Measurements from ENCODE around the gene MEIS1.

The MEIS1 gene

GRCh38 chr2:66567729-66568128, 132.8 kb downstream of the MEIS1 start:
- DNase-seq (ENCODE audit: low read depth): no peak

- no peak for DNase-seq (ENCODE audit: low read depth)
Observed at GRCh38 chr2:66568650-66569300, 133.8 kb downstream of the MEIS1 start.

- no peak for DNase-seq (ENCODE audit: low read depth)
Observed at GRCh38 chr2:66569321-66569851, 134.5 kb downstream of the MEIS1 start.

- DNase-seq (ENCODE audit: low read depth): no peak
Observed at GRCh38 chr2:66569974-66570373, 135.0 kb downstream of the MEIS1 start.

GRCh38 chr2:66570471-66570870, 135.5 kb downstream of the MEIS1 start:
- no peak for DNase-seq (ENCODE audit: low read depth)

GRCh38 chr2:66571918-66572317, 137.0 kb downstream of the MEIS1 start:
- DNase-seq (ENCODE audit: low read depth): no peak

- DNase-seq (ENCODE audit: low read depth): no peak
Observed at GRCh38 chr2:66572391-66572790, 137.5 kb downstream of the MEIS1 start.

GRCh38 chr2:66573416-66573815, 138.5 kb downstream of the MEIS1 start:
- no peak for DNase-seq (ENCODE audit: low read depth)

- no peak for DNase-seq (ENCODE audit: low read depth)
Observed at GRCh38 chr2:66573821-66574233, 138.9 kb downstream of the MEIS1 start.

- DNase-seq (ENCODE audit: low read depth): no peak
Observed at GRCh38 chr2:66574701-66575624, 140.0 kb downstream of the MEIS1 start.

GRCh38 chr2:66575625-66576310, 140.8 kb downstream of the MEIS1 start:
- DNase-seq (ENCODE audit: low read depth): no peak

- no peak for DNase-seq (ENCODE audit: low read depth)
Observed at GRCh38 chr2:66576311-66576560, 141.3 kb downstream of the MEIS1 start.

- DNase-seq (ENCODE audit: low read depth): no peak
Observed at GRCh38 chr2:66576561-66577320, 141.8 kb downstream of the MEIS1 start.

GRCh38 chr2:66577321-66578053, 142.6 kb downstream of the MEIS1 start:
- no peak for DNase-seq (ENCODE audit: low read depth)

GRCh38 chr2:66578054-66578686, 143.2 kb downstream of the MEIS1 start:
- no peak for DNase-seq (ENCODE audit: low read depth)

- no peak for DNase-seq (ENCODE audit: low read depth)
Observed at GRCh38 chr2:66578687-66579106, 143.8 kb downstream of the MEIS1 start.

GRCh38 chr2:66579186-66580126, 144.5 kb downstream of the MEIS1 start:
- no peak for DNase-seq (ENCODE audit: low read depth)

GRCh38 chr2:66580166-66581049, 145.5 kb downstream of the MEIS1 start:
- no peak for DNase-seq (ENCODE audit: low read depth)

Measured in activated T-helper 9 cell treated with anti-CD3 and anti-CD28 coated beads, Interleukin-2, amount 50 U/mL, for 16 hours (primary cell).